HTERT RPE-1 (cell line): ENCODE results near the gene UNCX.

Experiments used
- in situ Hi-C: fragments of 300-500 bp; cut with MboI; formaldehyde crosslinking; loops from 4 replicates; pipeline ENCODE4 v1.14.3; 2020; ENCODE audit warnings: low sequenced_read_pairs

Gene UNCX

DNA sequence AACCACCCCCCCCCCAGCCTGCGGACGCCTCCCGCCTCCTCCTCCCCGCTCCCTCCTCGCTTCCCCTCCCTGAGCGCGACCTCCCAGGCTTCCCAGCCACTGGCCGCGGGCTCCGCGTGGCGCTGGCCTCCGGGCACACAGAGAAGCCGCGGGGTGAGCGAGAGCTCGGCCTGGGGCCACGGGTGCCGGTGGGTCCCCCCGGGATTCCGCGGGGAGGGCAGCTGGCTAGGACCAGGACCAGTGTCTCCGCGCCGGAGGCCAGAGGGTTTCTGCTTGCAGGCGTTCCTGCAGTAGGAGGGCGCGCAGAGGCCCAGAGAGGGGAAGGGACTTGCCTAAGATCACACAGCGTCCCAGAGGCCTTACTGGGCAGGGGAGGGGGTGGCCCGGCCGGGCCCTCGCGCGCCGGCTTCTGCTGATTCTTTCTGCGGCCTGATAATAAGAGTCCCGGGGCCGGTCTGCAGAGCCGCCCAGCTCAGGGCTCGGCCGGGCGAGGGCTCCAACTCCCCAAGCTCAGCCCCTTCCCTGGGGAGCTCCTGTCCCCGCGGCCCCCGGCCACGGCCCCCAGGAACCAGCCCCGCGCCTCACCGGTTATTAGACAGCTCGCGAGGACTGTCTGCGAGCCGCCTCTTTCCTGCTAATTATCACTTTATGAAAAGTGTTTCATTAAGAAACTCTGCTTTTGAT, 10.1 kb downstream of the UNCX start:
- in situ Hi-C loops = no loop called here

GRCh38 chr7:1243290-1243963, 10.8 kb downstream of the UNCX start:
- in situ Hi-C loops = no loop called here

DNA sequence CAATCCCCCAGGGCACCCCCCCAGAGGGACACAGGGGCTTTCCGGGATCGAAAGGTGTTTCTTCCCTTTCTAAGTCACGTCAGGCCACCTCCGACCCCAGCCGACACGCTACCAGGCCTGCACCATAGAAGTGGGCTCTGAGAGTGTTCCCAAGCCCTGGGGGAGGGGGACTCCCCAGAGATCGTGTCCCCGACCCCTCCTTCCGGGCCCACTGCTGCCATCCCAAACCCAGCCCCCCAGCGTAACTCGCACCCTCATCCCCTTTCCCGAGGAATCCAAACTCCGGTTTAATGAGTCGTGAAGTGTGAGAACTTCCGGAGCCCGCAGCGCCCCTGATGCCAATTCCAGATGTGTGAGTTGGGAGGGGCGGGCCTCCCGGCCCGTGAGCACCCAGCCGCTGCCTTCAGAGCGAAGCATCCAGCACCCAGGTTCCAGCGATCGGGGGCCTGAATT, 11.3 kb downstream of the UNCX start:
- in situ Hi-C loops = no loop called here

DNA sequence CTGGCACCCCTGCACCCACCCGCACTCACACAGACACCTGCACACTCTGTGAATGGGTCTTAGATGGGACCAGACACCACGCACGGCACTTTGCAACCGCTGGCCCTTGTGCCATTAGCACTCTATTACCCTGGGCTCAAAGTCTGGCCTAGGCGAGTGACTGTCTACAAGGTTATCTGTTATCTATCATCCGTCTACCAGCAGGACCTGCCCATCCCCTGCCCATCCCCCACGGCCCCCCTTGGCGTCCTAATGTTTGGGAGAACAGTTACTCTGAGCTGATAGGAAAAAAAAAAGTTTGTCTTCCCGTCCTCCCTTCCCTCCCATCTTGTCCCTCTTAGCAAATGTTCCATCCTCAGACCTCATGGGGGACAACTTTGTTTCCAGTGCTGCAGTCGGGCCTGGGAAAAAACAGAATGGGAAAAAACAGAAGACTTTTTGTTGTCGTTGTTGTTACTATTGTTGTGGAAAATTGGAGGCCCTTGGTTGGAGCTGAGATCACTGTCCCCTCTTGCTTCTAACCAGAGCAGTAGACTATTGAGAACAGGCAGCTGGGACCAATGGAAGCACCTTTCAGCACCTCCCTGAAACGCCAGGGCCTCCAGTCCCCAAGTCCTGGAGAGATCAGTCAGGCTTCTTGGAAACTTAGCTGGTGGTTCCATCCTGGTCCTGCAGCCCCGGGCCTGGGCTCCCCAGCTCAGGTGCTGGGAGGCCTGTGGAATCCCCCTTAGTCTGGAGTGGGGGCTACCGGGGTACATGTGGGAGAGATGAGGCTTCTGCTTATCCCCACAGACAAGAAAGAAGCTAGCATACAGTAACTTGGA, 12.2 kb downstream of the UNCX start:
- in situ Hi-C loops = no loop called here

GRCh38 chr7:1245524-1246050, 12.9 kb downstream of the UNCX start:
- in situ Hi-C loops = no loop called here

- in situ Hi-C loops = no loop called here
Measured at GRCh38 chr7:1246160-1246870, 13.6 kb downstream of the UNCX start.

DNA sequence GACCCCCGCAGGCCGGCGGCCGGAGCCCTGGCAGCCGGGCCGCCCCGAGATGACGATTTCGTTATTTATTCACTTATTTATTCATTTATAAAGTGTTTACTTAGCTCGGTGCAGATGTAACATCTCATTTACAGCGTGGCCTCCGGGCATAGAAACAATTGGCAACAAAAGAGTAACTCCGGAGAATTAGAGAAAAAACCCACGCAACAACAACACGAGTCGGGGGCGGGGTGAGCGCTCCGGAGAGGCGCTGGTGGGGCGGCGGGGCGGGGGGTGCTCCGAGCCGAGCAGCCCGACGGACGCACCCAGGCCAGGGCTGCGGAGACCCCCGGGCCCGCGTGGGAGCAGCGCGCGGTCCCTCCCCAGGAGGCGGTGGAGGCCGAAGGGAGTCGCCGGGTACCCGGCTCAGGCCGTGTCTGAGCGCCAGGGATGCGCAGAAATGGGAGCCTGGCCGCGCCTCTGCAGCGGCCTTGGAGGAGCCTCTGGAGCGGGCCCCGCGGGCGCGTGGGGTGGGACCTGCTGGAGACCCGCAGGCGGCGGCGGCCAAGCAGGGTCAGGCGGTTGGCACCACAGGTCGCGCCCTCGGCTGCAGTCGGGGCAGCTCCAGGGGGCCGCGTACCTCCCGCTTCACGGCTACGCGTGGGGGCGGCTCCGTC, 14.3 kb downstream of the UNCX start:
- in situ Hi-C loops = no loop called here

- in situ Hi-C loops = no loop called here
Measured at GRCh38 chr7:1247527-1248041, 14.9 kb downstream of the UNCX start.

DNA sequence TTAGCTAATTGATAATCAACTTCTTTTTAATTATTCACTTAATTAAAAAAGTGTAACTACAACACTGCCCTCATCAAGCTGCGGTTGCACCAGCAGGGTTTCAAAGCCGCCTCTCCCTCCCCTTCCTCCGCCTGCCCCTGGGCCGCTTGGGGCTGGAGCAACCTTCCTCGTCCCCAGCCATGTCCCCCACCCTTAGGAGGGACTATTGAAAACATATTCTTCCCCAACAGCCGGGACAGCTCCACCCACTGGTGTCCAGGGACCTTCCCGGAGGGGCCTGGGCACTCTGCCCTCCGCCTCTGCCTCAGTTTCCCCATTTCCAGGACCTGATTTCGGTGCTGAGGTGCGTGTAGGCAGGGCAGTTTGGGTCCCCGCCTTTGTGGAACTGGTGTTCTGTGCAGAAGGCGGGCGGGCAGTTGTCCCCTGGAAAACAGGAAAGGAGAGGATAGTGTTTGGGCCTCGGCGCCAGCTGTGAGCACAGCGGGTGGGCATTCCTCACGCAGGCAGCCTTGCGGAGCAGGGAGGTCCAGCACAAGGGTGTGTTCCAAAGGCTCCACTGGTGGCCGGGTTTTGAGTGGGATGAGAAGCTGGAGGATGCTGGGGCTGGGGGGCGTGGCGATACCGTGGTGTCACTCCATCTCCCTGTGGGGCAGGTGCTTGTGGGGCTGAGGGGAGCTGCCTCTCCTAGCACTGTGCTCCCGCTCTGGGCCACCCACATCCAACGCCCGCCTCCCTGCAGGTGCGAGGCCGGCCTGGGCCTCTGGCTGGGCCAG, 15.7 kb downstream of the UNCX start:
- in situ Hi-C loops = no loop called here

GRCh38 chr7:1248916-1249581, 16.4 kb downstream of the UNCX start:
- in situ Hi-C loops = no loop called here

DNA sequence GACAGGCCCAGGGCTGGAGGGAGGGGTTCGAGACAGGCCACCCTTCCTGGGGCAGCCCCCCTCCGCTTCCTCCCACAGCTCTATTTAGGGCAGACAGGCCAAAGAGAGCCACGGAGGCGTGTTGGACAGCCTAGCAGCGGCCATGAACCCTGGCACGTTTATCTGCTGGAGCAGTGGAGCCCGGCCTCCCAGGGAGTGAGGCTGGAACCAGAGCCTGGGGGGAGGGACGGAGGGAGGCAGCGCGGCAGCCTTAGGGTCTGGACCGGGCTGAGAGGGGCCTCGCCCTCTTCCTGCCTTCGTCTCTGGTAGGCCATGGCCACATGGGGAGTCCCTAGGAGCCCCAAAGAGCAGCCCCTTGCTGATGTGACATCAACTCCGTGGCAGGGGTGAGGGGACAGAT, 17.1 kb downstream of the UNCX start:
- in situ Hi-C loops = no loop called here

DNA sequence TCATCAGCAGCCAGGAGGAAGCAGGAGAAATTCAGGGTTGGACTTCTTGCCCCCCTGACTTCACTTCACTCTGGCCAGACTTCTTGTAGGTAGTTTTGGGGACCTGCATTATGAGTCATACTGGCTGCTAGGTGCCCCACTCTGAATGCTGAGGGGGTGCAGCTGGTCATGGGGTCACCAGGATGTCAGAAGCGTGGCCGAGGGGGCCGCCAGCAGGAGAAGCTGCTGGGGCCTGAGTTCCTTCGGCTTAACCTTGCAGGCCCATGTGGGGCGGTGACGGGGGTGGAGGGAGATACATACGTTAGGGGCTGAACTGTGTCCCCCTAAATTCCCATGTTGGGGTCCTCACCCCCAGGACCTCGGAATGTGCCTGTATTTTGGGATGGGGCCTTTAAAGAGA, 18.2 kb downstream of the UNCX start:
- in situ Hi-C loops = no loop called here

DNA sequence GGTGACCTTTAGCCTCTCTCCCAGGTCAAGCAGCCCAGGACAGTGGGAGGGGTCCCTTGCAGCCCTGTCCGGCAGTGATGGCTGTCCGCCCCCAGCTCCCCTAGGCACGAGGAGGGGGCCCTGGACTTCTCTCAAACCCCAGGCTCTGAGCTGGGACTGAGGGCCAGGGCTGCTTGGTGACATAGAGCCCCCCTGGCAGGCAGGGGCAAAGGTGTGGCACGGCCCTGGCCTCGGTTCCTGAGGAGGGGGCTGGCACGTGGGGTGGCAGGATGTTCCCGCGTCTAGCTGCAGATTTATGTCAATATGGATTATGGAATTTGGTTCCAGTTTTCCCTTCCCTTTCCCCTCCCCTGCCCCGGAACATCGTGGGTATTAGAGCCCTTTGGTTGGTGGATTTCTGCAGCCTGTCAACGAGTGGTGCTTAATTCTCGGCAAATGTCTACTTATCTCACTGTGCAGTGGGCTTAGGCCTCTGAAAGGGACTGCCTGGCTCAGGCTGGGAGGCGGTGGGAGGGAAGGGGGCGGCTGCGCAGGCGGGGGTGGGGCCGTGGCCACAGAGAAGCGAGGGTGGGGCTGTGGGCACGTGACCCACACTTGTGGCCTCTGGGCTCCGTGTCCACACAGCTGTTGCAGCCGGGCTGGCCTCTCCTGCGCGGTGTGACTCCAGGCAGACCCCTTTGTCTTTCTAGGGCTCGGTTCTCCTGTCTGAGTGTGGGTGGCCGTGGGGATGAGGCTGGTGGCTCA, 19.3 kb downstream of the UNCX start:
- in situ Hi-C loops = no loop called here

DNA sequence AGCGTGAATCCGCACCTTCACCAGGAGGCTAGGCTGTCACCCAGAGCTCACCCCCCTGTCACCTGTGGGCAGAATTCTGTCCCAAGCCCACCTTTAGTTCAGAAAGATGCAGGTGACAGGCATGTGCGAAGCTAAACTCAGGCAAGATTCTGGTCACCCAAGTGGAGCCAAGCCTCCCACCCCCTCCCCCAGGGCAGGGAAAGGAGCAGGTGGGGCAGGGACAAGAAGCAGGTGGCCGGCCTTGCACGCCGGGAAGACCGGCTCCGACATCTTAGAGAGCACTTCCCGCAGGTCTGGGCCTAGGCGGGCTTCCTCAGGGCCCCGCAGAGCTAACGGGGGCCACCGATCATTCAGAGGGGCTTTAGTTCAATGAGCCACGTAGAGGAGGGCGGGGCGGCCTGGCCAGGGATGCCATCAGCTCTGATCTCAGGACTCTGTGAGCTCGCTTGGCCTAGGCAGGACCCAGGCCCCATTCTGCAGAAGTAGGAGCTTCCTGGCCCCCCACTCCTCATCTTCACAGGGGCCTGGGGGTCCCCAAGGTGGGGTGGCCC, 19.9 kb downstream of the UNCX start:
- in situ Hi-C loops = no loop called here

GRCh38 chr7:1253681-1254181, 21.1 kb downstream of the UNCX start:
- in situ Hi-C loops = no loop called here

- in situ Hi-C loops = no loop called here
Measured at GRCh38 chr7:1254281-1255079, 21.8 kb downstream of the UNCX start.
